HG03025 (cell line): ENCODE data around the gene HELZ2.

Experiments used
- ATAC-seq: cut with Tn5 transposase; IDR thresholded peaks from one replicate; pipeline ENCODE4 v1.9.1; 2021; ENCODE audit warnings: mild to moderate bottlenecking, moderate library complexity; ENCODE audit not compliant: unreplicated experiment, low FRiP score

The HELZ2 gene

DNA sequence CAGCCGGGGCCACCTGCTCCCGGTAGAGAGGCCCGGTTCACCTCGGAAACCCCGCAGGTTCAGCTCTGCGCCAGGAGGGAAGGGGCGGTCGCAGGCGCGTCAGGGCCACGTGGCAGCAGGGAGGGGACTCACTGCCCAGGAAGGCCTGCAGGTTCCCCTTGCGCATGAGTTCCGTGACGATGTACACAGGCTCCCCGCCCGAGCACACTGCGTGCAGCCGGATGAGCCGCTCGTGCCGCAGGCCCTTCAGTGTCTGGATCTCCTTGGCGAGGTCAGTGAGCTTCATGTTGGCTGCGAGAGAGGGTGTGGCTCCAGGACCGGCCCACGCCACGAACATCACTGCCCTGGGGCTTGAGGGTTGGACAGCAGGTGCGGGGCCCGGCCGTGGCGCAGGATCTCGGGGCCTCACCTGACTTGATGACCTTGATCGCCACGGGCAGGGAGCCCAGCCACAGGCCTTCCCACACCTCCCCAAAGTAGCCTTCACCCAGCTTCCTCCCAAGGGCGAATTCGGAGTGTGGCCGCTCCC is 31.9 kb downstream of the HELZ2 start:
- no peak for ATAC-seq

DNA sequence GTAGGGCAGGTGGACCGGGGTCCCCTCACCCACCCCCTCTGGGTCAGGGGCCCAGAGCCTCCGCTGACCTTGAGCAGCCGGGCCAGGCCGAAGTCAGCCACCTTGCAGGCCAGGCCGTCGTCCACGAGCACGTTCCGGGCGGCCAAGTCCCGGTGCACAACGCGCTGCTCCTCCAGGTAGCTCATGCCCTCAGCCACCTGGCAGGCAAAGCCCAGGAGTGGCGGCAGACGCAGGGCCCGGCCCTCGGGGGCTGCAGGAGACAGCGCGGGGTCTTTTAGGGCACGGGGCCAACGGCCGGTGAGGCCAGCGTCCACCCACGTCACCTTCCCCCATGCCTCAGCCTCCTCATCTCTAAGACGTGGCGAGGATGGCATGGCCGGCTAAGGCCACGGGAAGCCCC is 32.7 kb downstream of the HELZ2 start:
- no peak for ATAC-seq

DNA sequence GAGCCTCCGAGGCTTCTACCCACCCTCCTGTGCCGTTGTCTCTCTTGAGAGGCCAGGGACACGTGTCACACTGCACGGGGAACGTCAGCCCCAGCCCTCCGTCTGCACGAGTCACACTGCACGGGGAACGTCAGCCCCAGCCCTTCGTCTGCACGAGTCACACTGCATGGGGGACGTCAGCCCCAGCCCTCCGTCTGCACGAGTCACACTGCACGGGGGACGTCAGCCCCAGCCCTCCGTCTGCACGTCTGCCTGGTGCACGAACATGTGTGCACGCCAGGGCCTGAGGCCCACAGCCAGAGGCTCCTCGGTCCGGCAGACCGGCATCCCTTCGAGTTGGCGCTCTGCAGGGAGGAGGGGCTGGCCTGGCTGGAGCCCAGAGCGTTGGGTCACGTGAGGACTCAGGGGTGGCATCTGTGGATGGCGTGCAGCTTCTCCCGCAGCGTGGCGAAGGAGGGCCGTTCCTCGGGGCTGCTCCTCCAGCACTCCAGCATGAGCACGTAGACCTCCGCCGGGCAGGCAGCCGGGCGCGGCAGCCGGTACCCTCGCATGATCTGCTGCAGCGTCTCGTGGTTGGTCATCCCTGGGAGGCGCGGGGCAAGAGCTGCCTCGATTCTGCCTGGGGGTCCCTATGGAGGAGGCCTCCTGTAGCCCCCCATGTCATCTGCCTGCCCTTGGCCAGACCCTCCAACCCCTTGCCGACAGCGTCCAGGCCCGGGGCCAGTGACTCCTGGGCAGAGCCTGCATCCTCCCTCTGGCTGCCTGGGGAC is 33.4 kb downstream of the HELZ2 start:
- no peak for ATAC-seq

DNA sequence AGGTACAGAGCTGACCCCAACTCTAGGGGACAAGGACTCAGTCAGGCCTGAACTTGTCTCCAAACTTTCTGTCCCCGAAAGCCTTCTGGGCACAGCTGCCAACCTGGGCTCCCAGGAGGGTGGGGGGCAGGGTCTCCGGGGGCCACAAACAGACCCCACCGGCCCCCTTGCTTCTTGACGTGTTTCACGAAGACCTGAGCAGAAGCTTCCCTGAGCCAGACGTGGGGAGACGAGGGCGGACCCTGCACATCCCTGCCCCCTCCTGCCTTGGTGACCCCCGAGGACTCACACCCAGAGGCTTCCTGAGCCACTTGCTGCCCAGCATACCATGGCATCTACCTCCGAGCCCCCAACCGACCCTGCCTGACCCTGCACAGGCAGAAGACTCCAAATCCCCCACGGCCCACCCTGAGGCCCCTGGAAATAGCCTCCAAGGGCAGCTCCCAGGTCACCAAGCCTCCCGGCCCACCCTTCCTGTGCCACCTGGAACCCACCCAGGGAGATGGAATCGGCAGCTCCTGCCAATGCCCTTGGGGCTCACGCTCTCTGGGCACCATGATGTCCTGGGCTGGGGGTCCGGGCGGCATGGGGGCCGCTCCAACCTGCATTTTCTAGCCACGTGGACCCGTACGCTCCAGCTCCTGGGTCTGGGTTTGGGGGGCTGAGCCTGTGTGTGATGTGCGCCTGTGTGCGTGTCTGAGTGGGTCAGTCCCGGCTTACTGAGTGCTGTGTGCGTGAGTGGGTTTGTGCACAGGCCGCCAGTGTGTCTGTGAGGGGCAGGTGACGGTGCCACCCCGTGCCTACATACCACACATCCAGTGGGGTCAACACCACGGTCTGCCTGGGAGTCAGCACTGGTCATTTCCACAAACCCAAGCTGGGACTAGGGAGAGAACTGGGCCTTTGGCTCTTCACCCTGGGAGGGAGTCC is 34.3 kb downstream of the HELZ2 start:
- ATAC-seq: no peak

DNA sequence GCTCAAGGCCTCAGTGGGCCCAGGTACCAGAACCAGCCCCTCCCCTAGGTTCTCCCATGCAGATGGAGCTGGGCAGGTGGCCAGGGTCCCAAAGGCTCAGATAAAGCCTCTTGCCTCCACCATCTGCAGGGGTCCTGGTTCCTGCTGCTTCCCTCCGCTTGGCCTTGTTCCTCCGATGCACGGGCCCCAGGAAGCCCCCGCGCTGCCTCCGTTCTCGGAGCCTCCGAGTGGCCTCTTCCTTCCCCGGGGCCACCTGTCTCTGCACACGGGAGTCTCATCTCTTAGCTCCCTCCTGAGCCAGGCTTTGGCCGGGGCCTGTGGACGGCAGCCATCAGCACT is 35.0 kb downstream of the HELZ2 start:
- no peak for ATAC-seq

DNA sequence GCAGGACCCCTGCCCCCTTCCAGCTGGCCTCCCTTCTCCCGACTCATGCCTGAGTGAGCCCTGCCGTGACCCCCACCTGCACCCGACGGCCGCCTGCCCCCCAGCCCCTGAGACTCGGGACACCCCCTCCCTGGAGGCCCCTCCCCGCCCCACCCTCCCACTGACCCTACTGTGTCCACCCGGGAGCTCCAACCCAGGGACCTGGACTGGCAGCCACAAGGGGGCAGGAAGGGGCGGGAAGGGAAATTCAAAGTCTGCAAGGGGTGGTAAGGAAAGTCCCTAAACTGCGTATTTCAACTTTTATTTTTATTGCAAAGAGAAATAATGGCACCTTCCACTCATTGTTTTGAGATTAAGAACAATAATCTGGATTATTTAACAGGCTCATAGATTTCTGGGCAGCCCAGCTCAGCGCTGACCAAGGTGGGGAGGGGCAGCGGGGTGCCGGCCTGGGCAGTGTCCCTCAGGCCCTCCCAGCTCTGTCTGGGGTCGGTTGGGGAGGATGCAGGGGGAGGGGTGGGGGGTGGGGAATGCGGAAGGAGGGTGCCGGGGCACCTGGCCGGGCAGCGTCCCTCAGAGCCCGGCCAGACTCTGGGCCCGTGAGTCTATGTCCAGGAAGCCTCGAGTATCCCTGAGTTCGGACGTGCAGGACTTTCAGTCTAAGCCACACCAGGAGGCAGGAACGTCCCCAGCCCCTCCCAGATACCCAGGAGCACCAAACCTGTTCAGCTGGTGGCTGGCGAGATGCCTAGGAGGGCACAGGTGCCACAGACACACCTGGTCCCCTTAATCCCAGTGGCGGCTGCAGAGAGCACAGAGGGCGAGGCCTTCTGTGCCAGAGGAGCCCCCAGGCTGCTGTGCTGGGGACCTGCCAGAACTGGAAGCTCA is 35.6 kb downstream of the HELZ2 start:
- ATAC-seq: no peak

DNA sequence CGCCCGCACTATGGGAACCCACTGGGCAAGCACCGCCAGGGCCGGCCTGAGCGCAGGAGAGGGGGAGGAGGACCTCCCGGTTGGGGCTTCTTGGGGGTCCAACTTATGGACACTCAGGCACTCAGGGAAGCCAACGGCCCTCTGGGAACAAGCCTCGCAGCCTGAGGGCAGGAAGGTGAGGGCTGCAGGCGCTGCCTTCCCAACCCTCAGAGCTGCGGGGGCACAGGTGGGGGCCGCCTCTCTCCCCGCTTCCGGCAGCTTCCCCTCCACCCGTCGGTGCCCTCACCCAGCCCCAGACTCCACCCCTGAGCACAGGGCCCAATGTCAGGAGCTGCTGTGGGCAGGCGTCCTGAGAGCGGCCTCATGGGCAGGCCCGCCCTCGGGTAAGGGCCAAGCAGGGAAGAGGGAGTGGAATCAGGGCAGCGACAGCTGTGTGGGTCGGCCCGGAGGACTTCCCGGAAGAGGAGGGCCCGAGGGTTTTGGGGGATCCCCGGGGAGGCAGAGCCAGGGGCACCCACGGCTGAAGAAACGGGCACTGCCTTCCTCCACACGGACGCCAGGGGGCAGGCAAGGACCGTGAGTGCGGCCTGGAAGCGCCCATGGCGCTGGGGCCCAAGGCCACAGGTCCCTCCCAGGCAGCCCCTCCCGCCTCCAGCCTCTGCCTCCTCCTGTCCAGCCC is 36.4 kb downstream of the HELZ2 start:
- peak; percentile 74 for ATAC-seq

DNA sequence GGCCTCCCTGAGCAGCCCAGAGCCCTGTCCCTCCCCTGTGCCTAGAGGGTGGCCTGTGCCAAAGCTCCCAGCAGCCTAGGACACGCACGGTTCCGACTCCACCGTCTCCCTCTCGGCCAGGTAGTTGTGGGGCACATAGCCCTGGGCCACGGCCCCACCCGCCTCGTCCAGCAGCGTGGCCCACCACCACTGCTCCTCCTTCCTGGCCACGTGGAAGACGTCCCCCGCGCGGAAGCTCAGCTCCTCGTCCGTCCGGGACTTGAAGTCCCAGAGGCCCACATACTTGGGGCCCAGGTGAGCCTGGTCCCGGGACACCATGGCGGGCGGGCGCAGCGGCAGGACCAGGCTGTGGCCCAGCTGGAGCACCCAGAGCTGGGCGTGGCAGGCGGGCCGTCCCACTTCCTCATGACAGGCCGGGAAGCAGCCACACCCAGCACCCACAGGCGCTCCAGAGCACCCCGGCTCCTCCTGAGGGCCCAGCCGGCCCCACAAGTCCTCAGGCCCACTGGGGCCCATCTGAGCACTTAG is 37.0 kb downstream of the HELZ2 start, which contains the start of gene PTK6:
PTK6 (minus strand) TSS at position 380 of the 528 bp plus-strand sequence; CDS start at position 318, 62 bp downstream.
- peak; percentile 18 for ATAC-seq

DNA sequence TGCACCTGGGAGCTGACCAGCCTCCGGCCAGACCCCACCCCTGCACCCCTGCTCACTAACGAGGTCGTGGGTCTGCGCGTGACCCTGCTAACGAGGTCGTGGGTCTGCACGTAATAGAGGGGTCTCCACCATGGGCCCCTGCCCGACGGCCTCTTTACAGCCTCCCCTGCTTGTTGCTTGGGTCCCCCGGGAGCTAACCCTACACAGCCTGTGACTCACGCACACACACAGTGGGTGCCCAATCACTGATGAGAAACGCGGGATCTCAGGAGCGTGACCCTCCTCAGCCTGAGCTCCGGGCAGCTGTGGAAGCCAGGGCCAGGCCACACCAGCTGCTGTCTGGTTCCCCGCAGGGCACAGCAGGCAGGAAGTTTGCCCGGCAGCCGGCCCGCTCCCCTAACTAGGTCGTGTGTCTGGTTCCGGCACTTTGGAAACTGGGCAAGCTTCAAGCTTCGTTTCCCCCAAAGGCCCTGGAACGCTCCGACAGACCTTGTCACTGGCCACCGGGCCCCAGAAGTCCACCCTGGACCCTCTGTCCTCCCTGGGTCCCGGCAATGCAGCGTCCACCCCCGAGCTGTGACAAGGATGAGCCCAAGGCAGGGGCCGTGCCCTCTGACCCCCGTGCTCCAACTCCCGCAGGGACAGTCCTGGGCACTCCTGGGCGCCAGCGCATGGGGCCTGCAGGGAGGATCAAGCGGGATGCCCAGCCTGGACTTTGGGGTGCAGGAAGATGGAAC is 37.6 kb downstream of the HELZ2 start:
- no peak for ATAC-seq

DNA sequence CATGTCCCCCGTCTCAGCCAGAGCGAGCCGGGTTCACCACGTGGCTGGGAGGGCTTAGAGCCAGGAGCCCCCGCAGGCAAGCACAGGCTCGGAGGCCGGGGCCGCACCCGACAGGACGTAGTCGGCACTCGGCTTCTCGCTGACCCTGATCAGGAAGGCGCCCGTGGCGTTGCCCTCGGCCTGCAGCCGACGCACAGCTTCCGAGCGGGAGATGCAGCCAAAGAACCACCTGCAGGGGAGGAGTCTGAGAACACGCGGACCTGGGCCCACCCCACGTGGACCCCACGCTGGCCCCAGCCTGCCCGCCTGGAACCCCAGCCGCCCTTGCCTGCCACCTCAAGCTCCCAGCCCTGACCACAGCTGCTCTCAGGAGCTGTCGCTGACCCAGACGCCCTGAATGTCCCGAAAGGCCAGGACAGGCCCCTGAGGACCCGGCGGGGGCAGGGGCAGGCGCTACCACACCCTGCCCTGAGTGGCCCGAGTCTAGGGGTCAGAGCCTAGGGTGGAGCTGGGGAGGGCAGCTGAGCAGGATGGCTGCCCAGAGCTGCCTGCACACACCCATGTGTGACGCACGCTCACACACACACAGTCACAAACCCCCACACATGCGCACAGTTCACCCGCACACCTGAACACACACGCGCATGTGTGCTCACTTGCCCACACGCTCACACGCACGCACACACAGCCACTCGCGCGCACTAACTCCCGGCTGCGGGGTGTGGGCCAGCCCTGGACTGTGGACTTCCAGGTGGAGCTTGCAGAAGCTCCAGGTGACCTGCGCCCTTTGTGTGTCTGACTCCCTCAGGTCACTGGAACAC is 39.0 kb downstream of the HELZ2 start:
- no peak for ATAC-seq

DNA sequence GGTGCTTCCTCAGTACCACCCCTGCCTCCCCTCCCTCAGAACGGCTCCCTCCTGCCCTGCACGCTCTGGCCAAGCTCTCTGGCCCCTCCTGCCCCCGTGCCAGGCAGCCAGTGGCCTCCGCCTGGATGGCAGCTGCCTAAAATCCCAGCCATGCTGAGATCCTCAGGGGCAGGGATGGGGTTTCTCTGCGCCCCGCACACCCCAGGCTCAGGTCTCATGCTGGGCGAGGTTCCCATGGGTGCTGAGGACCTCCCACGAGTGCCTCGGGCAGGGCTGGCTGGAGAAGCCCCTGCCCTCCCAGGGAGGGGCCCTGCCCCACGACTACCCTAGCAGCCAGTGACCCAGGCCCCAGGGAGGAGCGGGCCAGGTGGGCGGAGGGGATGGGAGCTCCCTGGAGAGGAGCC is 39.6 kb downstream of the HELZ2 start:
- ATAC-seq: no peak

DNA sequence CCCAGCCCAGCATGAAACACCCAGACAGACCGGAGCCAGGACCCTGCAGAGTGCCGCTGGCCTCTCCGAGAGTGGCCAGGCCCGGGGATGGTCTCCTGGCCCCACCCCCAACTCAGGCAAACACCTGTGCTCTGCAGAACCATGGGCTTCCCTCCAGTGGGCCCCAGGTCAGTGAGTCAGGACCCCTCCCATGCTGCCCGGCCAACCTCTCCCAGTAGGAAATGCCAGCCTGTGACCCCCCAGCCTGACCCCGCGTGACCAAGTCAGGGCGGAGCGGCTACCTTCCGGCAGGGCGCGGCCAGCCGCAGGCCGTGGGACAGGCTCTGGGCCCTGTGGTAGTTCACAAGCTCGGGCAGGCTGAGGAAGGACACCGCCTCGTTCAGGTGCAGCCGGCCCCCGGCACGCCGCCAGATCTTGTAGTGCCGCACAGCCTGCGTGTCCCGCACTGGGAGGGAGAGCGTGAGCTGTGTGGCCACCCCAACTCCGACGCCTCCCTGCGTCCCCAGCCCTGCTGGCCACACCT is 40.1 kb downstream of the HELZ2 start:
- no peak for ATAC-seq

DNA sequence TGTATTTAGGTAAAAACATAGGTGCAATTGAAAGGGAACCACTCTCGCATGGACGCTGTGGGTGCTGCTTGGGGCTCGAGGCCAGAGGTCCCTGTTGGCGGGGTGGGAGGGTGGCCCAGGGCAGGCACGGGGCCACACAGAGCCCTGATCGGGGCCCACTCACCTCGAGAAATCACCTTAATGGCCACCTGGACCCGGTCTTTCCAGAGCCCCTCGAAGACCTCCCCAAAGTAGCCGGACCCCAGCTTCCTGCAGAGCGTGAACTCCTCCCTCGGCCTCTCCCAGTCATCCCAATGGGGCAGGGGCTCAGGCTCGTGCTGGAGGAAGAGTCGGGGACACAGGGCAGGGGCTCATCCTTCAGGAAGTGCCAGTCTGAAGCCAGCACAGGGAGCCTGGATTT is 40.7 kb downstream of the HELZ2 start:
- no peak for ATAC-seq

DNA sequence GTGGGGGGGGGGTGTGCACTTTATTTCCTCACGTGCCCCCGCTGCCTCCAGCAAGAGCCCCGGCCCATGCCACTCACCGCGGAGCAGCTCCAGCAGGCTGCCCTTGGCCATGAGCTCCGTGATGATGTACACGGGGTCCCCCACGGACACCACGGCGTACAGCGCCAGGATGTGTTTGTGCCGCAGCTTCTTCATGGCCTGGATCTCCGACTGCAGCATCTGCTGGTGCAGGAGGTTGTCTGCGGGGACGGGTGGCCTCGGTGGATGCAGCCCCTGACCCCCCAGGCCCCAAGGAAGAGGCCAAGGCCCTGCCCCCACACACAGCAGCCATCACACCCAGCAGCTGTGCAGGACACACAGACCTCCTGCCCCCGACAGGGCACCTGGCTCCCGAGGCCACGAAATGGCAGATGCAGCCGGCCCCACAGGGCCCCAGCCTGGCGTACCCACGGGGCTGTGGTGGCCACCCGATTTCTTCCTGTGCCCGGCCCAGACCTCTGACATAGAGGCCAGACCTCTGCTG is 41.5 kb downstream of the HELZ2 start:
- no peak for ATAC-seq

DNA sequence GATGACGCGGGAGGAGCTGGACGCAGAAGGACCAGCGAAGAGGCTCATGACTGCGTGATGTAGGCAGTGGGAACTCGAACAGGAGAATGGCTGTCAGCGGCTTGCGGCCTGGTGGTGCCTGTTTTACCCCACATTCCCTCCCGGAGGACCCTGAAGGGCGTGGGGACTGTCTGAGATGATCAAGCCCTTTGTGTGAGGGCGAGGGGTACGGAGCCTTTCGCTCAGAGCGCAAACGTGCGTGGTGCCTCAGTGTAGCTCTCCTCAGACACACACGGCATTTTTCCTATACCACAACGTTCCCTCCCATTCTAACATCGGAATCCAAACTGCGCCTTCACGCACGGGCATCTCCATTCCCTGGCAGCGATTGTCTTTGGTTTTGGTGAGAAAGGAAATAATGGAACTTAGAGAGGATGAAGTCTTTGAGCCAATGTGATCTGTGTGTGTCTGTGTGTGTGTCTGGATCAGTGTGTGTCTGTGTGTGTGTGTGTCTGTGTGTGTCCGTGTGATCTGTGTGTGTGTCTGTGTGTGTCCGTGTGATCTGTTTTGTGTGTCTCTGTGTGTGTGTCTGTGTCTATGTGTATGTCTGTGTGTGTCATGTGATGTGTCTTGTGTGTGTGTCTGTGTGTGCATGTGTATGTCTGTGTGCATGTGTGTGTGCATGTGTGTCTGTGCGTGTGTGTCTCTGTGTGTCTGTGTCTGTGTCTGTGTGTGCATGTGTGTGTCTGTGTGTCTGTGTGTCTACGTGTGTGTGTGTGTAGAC is 42.2 kb downstream of the HELZ2 start:
- ATAC-seq: no peak

DNA sequence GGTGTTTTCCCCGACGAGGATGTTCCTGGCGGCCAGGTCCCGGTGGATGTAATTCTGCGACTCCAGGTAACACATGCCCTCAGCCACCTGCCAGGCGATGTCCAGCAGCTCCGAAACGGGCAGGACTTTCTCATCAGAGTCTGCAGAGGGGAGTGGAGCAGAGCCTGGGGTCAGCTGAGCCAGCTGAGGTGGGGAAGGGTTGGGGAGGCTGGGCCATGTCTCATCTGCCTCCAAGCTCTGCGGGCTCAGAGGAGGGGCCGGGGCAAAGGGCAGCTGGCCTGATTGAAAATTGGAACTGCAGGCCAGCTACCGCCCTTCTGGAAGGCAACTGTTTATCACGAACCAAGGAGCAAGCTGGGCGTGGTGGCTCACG is 43.3 kb downstream of the HELZ2 start:
- ATAC-seq: no peak
